ENCODE measurements around the gene ALDH1B1.

GRCh38 chr9:38401994-38402393, 9.5 kb downstream of the ALDH1B1 start:
- TF ChIP-seq, protein P1, sequence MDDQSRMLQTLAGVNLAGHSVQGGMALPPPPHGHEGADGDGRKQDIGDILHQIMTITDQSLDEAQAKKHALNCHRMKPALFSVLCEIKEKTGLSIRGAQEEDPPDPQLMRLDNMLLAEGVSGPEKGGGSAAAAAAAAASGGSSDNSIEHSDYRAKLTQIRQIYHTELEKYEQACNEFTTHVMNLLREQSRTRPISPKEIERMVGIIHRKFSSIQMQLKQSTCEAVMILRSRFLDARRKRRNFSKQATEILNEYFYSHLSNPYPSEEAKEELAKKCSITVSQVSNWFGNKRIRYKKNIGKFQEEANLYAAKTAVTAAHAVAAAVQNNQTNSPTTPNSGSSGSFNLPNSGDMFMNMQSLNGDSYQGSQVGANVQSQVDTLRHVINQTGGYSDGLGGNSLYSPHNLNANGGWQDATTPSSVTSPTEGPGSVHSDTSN (IDR thresholded peaks at IDR 0.05; ENCODE audit: insufficient replicate concordance, low read depth, low read length), result no peak
- TF ChIP-seq NFIC (IDR thresholded peaks at IDR 0.05; ENCODE audit: low read depth, low read length) (no peak), TCF12 (IDR thresholded peaks at IDR 0.05; ENCODE audit: low read depth, low read length) (no peak), MAX (IDR thresholded peaks at IDR 0.05; ENCODE audit: low read depth, low read length) (no peak), NRF1 (conservative IDR thresholded peaks at IDR 0.05; ENCODE audit: low read depth, low read length) (no peak), TCF3 (IDR thresholded peaks at IDR 0.05; ENCODE audit: borderline replicate concordance, insufficient read depth, low read depth, low read length) (no peak)
